ENCODE measurements around the gene SORCS2. TPM values are rescaled to one million over a fixed set of nuclear protein-coding genes. Genes with fewer than 3 reads are reported as not detected.

Gene SORCS2
- total RNA-seq, 1 donor from 2014 or later: 3.0 TPM

DNA sequence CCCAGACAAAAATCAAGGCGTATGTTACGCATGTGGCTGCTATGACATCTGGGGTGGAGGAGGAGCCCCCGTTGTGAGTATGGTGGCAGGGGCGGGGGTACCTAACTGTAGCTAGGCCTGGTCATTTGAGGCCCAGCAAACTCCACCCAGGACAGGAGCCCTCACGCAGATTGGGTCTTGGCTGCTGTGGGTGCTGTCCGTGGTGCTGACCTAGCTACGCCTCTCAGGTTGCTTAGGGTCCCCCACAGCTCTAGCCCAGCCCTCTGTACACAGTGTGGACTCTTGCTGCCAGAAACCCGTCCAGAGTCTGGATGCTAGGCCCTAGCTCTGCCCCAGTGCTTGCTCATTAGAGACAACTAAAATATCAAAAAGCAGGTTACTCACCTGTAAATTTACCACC lies 389.1 kb downstream of the SORCS2 start:
- H3K9me3 Mint-ChIP-seq (ENCODE audit: unreplicated experiment): peaks cover 36% of the 10 kb centered on the region
- TF ChIP-seq, protein P1, sequence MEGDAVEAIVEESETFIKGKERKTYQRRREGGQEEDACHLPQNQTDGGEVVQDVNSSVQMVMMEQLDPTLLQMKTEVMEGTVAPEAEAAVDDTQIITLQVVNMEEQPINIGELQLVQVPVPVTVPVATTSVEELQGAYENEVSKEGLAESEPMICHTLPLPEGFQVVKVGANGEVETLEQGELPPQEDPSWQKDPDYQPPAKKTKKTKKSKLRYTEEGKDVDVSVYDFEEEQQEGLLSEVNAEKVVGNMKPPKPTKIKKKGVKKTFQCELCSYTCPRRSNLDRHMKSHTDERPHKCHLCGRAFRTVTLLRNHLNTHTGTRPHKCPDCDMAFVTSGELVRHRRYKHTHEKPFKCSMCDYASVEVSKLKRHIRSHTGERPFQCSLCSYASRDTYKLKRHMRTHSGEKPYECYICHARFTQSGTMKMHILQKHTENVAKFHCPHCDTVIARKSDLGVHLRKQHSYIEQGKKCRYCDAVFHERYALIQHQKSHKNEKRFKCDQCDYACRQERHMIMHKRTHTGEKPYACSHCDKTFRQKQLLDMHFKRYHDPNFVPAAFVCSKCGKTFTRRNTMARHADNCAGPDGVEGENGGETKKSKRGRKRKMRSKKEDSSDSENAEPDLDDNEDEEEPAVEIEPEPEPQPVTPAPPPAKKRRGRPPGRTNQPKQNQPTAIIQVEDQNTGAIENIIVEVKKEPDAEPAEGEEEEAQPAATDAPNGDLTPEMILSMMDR (IDR thresholded peaks at IDR 0.05): no peak
- H3K4me3 Mint-ChIP-seq (ENCODE audit: unreplicated experiment): no peak overlapping the region
- H3K27ac Mint-ChIP-seq (ENCODE audit: unreplicated experiment): no peak overlapping the region
- H3K4me1 Mint-ChIP-seq (ENCODE audit: unreplicated experiment): no peaks in the 10 kb centered on the region
- no peaks in the 10 kb centered on the region for H3K27me3 Mint-ChIP-seq (ENCODE audit: unreplicated experiment)
- peaks cover under 1% of the 10 kb centered on the region for H3K36me3 Mint-ChIP-seq (ENCODE audit: unreplicated experiment)
- DNase-seq (ENCODE audit: extremely low spot score, unreplicated experiment): no peak

DNA sequence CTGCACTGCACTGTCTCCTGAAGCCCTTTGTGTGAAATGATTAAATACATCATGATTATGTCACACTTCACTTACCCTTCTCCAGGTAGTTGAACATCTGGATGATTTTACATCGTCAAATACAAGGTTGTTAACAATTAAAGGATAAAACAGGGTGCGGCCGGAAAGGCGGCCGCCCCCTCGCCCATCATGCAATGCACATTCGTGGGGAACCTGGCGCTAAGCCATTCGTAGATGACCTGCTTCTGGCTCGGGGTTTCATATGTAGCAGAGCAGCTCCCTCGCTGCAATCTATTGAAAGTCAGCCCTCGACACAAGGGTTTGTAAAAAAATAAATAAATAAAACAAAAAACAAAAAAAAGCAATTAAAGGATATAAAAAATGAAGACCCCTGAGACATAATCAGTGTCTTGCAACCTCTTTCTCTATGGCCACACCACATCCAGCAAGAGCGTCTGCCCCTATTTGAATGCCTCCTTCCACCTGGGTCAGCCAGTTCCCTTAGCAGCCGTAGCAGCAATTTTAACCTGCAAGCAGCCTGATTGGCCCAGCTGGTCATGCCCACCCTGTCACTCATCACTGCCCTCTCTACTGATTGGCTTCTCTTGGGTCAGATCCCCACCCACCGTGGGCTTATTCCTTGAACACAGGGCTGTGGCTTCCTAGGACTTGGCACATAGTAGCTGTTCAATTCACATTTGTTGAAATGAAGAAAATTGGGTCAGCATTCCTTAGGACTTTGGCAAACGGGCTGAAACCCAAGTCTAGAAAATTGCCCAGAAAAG lies 390.2 kb downstream of the SORCS2 start:
- TF ChIP-seq, protein P1 (IDR thresholded peaks at IDR 0.05): no peak
- Mint-ChIP-seq H3K9me3 (ENCODE audit: unreplicated experiment) (peaks cover 26% of the 10 kb centered on the region), H3K27me3 (ENCODE audit: unreplicated experiment) (no peaks in the 10 kb centered on the region), H3K4me1 (ENCODE audit: unreplicated experiment) (no peaks in the 10 kb centered on the region), H3K36me3 (ENCODE audit: unreplicated experiment) (no peaks in the 10 kb centered on the region), H3K4me3 (ENCODE audit: unreplicated experiment) (no peak overlapping the region), H3K27ac (ENCODE audit: unreplicated experiment) (no peak overlapping the region)
- DNase-seq (ENCODE audit: extremely low spot score, unreplicated experiment): no peak

DNA sequence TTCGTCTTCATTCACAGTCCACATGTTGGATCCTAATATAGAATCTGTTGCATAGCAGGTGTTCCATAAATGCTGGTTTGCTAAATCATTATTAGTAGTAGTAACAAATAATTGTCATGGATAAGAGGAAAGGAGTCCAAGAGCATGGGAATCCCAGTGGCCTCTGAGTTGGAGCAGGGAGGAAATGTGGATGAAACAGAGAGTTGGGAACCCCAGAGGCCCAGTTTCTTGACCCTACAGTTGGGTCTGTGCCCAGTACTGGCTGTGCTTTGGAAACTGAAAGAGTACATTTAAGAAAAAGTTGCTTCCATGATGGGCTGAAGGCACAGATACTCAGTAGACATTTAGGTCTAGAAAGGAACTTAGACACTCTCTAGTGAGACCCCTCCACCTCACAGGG lies 391.8 kb downstream of the SORCS2 start:
- TF ChIP-seq, protein P1 (IDR thresholded peaks at IDR 0.05): no peak
- H3K27ac Mint-ChIP-seq (ENCODE audit: unreplicated experiment): no peak overlapping the region
- peaks cover 19% of the 10 kb centered on the region for H3K9me3 Mint-ChIP-seq (ENCODE audit: unreplicated experiment)
- no peak for DNase-seq (ENCODE audit: extremely low spot score, unreplicated experiment)
- no peaks in the 10 kb centered on the region for H3K27me3 Mint-ChIP-seq (ENCODE audit: unreplicated experiment)
- H3K36me3 Mint-ChIP-seq (ENCODE audit: unreplicated experiment): no peaks in the 10 kb centered on the region
- no peak overlapping the region for H3K4me3 Mint-ChIP-seq (ENCODE audit: unreplicated experiment)
- H3K4me1 Mint-ChIP-seq (ENCODE audit: unreplicated experiment): no peaks in the 10 kb centered on the region

DNA sequence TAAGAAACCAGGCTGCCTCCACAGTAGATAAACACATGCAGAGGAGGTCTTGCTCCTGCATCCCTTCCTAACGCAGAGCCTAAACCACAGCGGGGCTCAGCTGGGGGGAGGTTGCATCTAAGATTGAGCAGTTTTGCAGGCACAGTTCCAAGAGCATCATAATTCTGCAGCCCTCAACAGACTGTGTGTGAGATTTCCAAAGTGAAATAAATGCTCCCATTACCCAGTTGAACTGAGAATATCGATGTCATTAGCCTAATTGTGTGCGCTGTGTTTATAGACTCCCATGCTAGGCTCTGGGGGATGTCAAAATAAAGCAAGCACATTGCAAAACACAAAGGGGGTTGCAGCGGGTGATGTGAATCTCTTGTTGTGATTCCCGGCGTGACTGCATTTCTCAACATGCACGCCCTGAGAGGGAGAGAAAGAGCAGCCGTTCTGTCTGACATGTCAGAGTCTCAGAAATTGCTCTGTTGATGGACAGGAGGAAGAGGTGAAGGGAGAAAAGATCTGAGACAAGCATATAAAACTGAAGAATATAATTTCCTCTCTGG lies 392.3 kb downstream of the SORCS2 start:
- H3K9me3 Mint-ChIP-seq (ENCODE audit: unreplicated experiment): peaks cover 17% of the 10 kb centered on the region
- TF ChIP-seq, protein P1 (IDR thresholded peaks at IDR 0.05): no peak
- no peak for DNase-seq (ENCODE audit: extremely low spot score, unreplicated experiment)

DNA sequence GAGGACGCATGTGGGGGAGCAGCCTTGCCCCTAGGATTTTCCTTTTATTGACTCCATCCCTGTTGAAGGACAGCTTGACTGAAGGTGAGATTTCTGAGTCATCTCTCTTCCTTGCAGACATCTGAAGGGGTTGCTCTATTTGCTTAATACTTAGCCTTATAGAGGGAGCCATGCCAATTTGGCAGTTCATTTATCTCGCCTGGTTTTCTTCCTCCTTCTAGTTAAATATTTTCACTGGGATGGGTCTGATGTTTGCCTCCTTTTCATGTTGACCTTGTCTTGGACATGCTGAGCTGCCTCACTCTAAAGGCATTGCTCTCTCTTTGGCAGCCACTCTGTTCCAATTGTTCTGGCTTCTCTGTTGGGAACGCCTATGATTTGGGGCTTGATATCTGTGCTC lies 393.4 kb downstream of the SORCS2 start:
- Mint-ChIP-seq H3K9me3 (ENCODE audit: unreplicated experiment) (peaks cover 11% of the 10 kb centered on the region), H3K27ac (ENCODE audit: unreplicated experiment) (no peak overlapping the region), H3K4me1 (ENCODE audit: unreplicated experiment) (no peaks in the 10 kb centered on the region), H3K4me3 (ENCODE audit: unreplicated experiment) (no peak overlapping the region), H3K36me3 (ENCODE audit: unreplicated experiment) (no peaks in the 10 kb centered on the region), H3K27me3 (ENCODE audit: unreplicated experiment) (no peaks in the 10 kb centered on the region)
- no peak for DNase-seq (ENCODE audit: extremely low spot score, unreplicated experiment)
- TF ChIP-seq, protein P1 (IDR thresholded peaks at IDR 0.05): no peak

More for the DNA sequence above, 392.3 kb downstream of the SORCS2 start:
- no peaks in the 10 kb centered on the region for H3K4me1 Mint-ChIP-seq (ENCODE audit: unreplicated experiment)
- no peak overlapping the region for H3K27ac Mint-ChIP-seq (ENCODE audit: unreplicated experiment)
- no peak overlapping the region for H3K4me3 Mint-ChIP-seq (ENCODE audit: unreplicated experiment)
- H3K36me3 Mint-ChIP-seq (ENCODE audit: unreplicated experiment): no peaks in the 10 kb centered on the region
- no peaks in the 10 kb centered on the region for H3K27me3 Mint-ChIP-seq (ENCODE audit: unreplicated experiment)
